H7 (cell line): ENCODE measurements around the gene CD28. TPM values are rescaled to one million over a fixed set of nuclear protein-coding genes. Genes with fewer than 3 reads are reported as not detected.

Source experiments
- DNase-seq: peaks from one replicate; pipeline ENCODE4 v3.0.0; 2012
- H3K27me3 ChIP-seq: 2 replicates; pipeline ENCODE4 v1.6.0; 2011; ENCODE audit warnings: mild to moderate bottlenecking, low read length; ENCODE audit not compliant: control insufficient read depth, insufficient read depth
- H3K36me3 ChIP-seq: replicated peaks from 2 replicates; pipeline ENCODE4 v1.5.1; 2011; ENCODE audit warnings: low read length; ENCODE audit not compliant: control insufficient read depth, insufficient read depth
- H3K4me3 ChIP-seq: 2 replicates; pipeline ENCODE4 v1.5.1; 2011; ENCODE audit warnings: low read depth, mild to moderate bottlenecking, control low read depth, low read length, moderate library complexity; ENCODE audit not compliant: insufficient read depth
- total RNA-seq: library from RNA; depleted of rRNA; stranded (reverse); fragments of >200 nt; shearing (Covaris generic); gene quantifications from 2 replicates; pipeline ENCODE4 v1.2.3, GENCODE V29; 2014; rRNA removed

Gene CD28
- total RNA-seq, 1 experiment from 2014 or later: not detected

- no peak for DNase-seq
Measured at GRCh38 chr2:203786549-203787351, 80.3 kb downstream of the CD28 start.

GRCh38 chr2:203787979-203788378 is 81.5 kb downstream of the CD28 start:
- Histone ChIP-seq H3K27me3 (no peaks in the 10 kb centered on the region), H3K4me3 (no peak overlapping the region), H3K36me3 (no peaks in the 10 kb centered on the region)
- DNase-seq: no peak

More at GRCh38 chr2:203786549-203787351, 80.3 kb downstream of the CD28 start:
- Histone ChIP-seq H3K4me3 (no peak overlapping the region), H3K27me3 (no peaks in the 10 kb centered on the region), H3K36me3 (no peaks in the 10 kb centered on the region)

Other genes with a start within 250 kb of the CD28 start
- gene RAPH1, start 171.3 kb upstream of the CD28 start, total RNA-seq: 4.9 and 9.0 TPM in 2 replicates
- not detected in 2 replicates for gene CTLA4, start 161.1 kb downstream of the CD28 start, total RNA-seq
- not detected in 2 replicates for gene ICOS, start 230.1 kb downstream of the CD28 start, total RNA-seq